C4-2B (cell line): ENCODE measurements around the gene RIMBP2.

Experiments used
- ZFX ChIP-seq: fragments of 450-650 bp; IDR thresholded peaks from 2 replicates; pipeline ENCODE4 v1.6.1; 2017
- TF ChIP-seq, protein P1 (sequence below): fragments of 450-650 bp; conservative IDR thresholded peaks from 2 replicates; pipeline ENCODE4 v1.5.1; 2017; ENCODE audit warnings: mild to moderate bottlenecking

GRCh38 chr12:130452546-130452945 is 263.6 kb downstream of the RIMBP2 start:
- TF ChIP-seq, protein P1, sequence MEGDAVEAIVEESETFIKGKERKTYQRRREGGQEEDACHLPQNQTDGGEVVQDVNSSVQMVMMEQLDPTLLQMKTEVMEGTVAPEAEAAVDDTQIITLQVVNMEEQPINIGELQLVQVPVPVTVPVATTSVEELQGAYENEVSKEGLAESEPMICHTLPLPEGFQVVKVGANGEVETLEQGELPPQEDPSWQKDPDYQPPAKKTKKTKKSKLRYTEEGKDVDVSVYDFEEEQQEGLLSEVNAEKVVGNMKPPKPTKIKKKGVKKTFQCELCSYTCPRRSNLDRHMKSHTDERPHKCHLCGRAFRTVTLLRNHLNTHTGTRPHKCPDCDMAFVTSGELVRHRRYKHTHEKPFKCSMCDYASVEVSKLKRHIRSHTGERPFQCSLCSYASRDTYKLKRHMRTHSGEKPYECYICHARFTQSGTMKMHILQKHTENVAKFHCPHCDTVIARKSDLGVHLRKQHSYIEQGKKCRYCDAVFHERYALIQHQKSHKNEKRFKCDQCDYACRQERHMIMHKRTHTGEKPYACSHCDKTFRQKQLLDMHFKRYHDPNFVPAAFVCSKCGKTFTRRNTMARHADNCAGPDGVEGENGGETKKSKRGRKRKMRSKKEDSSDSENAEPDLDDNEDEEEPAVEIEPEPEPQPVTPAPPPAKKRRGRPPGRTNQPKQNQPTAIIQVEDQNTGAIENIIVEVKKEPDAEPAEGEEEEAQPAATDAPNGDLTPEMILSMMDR: no peak
- no peak for TF ChIP-seq ZFX
